HFF-Myc (cell line): ENCODE data around the gene TOX3.

Experiments
- DNase-seq: peaks from one replicate; pipeline ENCODE4 v3.0.0-alpha.2; 2011; ENCODE audit warnings: low read depth; ENCODE audit errors: extremely low read depth
- H3K4me3 ChIP-seq: replicated peaks from 2 replicates; pipeline ENCODE4 v1.5.1; 2011; ENCODE audit warnings: low read depth, mild to moderate bottlenecking, control low read depth, low read length
- TF ChIP-seq, protein P1 (sequence below): IDR thresholded peaks from 2 replicates; pipeline ENCODE4 v1.5.1; 2012; ENCODE audit warnings: mild to moderate bottlenecking, low read depth, low read length, control low read depth; ENCODE audit errors: missing control alignments

TOX3 gene

GRCh38 chr16:52567193-52567592 is 20.2 kb upstream of the TOX3 start:
- no peak for DNase-seq
- H3K4me3 ChIP-seq = no peak overlapping the region
- TF ChIP-seq, protein P1, sequence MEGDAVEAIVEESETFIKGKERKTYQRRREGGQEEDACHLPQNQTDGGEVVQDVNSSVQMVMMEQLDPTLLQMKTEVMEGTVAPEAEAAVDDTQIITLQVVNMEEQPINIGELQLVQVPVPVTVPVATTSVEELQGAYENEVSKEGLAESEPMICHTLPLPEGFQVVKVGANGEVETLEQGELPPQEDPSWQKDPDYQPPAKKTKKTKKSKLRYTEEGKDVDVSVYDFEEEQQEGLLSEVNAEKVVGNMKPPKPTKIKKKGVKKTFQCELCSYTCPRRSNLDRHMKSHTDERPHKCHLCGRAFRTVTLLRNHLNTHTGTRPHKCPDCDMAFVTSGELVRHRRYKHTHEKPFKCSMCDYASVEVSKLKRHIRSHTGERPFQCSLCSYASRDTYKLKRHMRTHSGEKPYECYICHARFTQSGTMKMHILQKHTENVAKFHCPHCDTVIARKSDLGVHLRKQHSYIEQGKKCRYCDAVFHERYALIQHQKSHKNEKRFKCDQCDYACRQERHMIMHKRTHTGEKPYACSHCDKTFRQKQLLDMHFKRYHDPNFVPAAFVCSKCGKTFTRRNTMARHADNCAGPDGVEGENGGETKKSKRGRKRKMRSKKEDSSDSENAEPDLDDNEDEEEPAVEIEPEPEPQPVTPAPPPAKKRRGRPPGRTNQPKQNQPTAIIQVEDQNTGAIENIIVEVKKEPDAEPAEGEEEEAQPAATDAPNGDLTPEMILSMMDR = no peak

DNA sequence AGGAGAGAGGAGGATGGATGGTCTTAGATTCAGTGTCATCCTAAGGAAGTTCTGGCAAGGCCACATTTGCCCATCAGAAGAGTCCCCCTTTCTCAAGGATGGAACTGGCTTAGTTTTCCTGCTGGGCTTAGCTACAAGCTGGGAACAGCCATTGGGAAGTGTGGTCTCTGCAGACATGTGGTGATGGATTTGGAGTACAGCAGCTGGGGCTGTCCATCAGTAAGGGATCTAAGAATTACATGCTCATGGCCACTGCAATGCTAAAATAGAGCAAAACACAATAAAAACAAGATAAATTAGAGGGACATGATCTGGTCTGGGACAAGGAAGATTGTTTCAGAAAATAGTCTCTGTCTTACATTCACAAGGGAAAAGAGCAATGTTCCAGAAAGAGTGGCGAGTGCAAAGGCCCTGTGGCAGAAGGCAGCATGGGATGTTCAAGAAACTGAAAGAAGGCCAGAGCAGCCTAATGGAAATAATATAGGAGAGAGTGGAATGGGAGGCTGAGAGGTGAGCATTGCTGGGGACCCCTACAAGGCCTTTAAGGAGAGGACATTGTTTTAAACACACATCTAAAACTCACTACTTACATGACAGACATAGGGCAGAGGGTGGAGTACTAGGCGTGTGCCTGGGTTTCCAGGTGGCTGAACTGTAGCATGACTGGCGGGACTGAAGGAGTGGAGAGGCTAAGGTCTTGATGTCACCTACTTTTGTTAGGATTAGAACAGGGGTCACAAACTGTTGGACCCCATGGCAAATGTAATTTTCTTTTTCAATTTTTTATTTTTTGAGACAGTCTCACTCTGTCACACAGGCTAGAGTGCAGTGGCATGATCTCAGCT is 17.0 kb upstream of the TOX3 start:
- TF ChIP-seq, protein P1 = no peak
- H3K4me3 ChIP-seq = no peak overlapping the region
- no peak for DNase-seq

- no peak for DNase-seq
- no peak overlapping the region for H3K4me3 ChIP-seq
- TF ChIP-seq, protein P1 = no peak
Measured at GRCh38 chr16:52562770-52563169, 15.8 kb upstream of the TOX3 start.

DNA sequence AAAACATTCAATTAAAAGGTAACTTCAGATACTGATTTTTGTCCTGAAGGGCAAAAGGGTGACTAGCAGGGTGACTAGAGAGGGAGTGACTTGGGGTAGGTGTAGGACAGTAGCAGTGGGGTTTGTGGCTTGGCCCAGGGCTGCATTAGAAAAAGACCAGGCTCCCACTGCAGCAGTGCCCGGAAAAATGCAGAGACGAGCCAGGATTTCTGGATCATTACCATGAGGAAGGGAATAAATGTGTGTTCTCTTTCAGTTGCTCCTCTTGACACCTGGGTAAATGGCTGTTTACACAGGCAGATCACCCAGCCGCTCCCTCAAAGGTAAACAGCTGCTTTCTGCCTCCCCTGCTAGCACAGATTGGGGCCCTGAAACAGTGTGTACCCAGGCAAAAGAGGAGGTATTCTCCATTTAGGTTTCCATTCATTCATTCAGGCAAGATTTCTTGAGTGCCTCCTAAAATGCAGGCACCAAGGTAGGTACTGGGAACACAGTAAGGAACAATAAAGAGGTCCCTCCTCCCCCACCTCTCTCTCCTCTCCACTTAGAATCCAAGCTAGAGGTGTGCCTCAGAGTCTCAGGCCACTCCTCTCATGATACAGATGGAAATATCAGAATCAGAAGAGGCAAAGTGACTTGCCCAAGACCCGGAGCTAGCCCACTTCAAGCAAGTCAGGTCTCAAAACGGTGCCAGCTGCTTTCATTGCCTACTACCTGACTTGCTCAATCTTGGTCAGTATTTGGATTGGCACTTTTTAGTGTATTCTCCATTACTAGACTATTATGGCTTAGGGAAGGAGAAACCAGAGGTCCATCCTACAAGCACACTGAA is 15.2 kb upstream of the TOX3 start:
- TF ChIP-seq, protein P1 = no peak
- no peak for DNase-seq

DNA sequence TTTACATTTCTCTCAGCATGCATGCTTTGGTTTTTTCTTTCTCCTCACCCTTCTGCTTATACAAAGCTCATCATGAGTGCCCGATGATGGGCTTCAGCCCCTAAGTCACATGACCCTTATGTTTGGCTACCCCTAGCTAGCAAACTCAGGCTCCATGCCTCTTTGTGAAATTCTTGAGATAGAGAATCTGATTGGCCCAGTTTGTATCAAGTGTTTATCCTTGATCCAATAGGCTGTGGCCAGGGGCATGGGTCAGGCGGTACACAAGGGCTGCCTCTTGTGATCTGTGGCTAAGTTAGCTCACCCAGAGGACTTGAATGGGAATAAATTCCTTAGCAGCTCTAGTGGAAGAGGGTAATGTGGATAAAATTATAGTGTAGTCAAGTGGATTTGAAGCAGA is 11.5 kb upstream of the TOX3 start:
- TF ChIP-seq, protein P1 = no peak
- DNase-seq = no peak
- H3K4me3 ChIP-seq = no peak overlapping the region

More for the DNA sequence above, 15.2 kb upstream of the TOX3 start:
- H3K4me3 ChIP-seq = no peak overlapping the region

- H3K4me3 ChIP-seq = no peak overlapping the region
- TF ChIP-seq, protein P1 = no peak
- no peak for DNase-seq
Measured at GRCh38 chr16:52557236-52557635, 10.3 kb upstream of the TOX3 start.
